Muscle of back (tissue), 11 donors: ENCODE data around the gene PF4V1. TPM values are rescaled to one million over a fixed set of nuclear protein-coding genes. Genes with fewer than 3 reads are reported as not detected.

Experiments
- DNase-seq, 3 donors: peaks; one replicate each; pipeline versions ENCODE4 v3.0.0 to v3.0.0-alpha.2; 2013
- polyA plus RNA-seq, 10 donors: library from polyadenylated mRNA; unstranded; fragments of 120-200 nt; gene quantifications; one replicate each; pipeline ENCODE4 v1.2.1, GENCODE V29; 2013; ENCODE audit not compliant: insufficient read length in 10 of 10

The PF4V1 gene
- polyA plus RNA-seq, 10 donors: not detected

GRCh38 chr4:73844806-73845205 lies 8.3 kb upstream of the PF4V1 start:
- no peak for DNase-seq

GRCh38 chr4:73847526-73848182 lies 5.4 kb upstream of the PF4V1 start:
- no peak for DNase-seq

GRCh38 chr4:73848183-73848777 lies 4.8 kb upstream of the PF4V1 start:
- no peak for DNase-seq

GRCh38 chr4:73850261-73850970 lies 2.7 kb upstream of the PF4V1 start:
- DNase-seq: no peak

- no peak for DNase-seq
Observed at GRCh38 chr4:73851293-73851692, 1.8 kb upstream of the PF4V1 start.

GRCh38 chr4:73852771-73853170 lies 325 bp upstream of the PF4V1 start:
- DNase-seq: no peak

- no peak for DNase-seq
Observed at GRCh38 chr4:73853718-73854473, 800 bp downstream of the PF4V1 start.

- no peak for DNase-seq
Observed at GRCh38 chr4:73855406-73855805, 2.3 kb downstream of the PF4V1 start.

- DNase-seq: no peak
Observed at GRCh38 chr4:73856518-73856917, 3.4 kb downstream of the PF4V1 start.

- no peak for DNase-seq
Observed at GRCh38 chr4:73859614-73860088, 6.6 kb downstream of the PF4V1 start.

- no peak for DNase-seq
Observed at GRCh38 chr4:73860181-73860580, 7.1 kb downstream of the PF4V1 start.

GRCh38 chr4:73860917-73861316 lies 7.8 kb downstream of the PF4V1 start:
- DNase-seq: no peak

- no peak for DNase-seq
Observed at GRCh38 chr4:73862322-73862721, 9.2 kb downstream of the PF4V1 start.

- no peak for DNase-seq
Observed at GRCh38 chr4:73864365-73864764, 11.3 kb downstream of the PF4V1 start.

GRCh38 chr4:73864961-73865360 lies 11.9 kb downstream of the PF4V1 start:
- no peak for DNase-seq

GRCh38 chr4:73865431-73866096 lies 12.5 kb downstream of the PF4V1 start:
- DNase-seq: no peak

- DNase-seq: no peak
Observed at GRCh38 chr4:73866246-73866645, 13.2 kb downstream of the PF4V1 start.

- no peak for DNase-seq
Observed at GRCh38 chr4:73867783-73868182, 14.7 kb downstream of the PF4V1 start.

GRCh38 chr4:73868206-73869129 lies 15.4 kb downstream of the PF4V1 start:
- no peak for DNase-seq
